ENCODE results near the gene CALCOCO1. TPM values are rescaled to one million over a fixed set of nuclear protein-coding genes. Genes with fewer than 3 reads are reported as not detected.

The CALCOCO1 gene
- total RNA-seq, 1 donor from 2014 or later = 101 TPM

DNA sequence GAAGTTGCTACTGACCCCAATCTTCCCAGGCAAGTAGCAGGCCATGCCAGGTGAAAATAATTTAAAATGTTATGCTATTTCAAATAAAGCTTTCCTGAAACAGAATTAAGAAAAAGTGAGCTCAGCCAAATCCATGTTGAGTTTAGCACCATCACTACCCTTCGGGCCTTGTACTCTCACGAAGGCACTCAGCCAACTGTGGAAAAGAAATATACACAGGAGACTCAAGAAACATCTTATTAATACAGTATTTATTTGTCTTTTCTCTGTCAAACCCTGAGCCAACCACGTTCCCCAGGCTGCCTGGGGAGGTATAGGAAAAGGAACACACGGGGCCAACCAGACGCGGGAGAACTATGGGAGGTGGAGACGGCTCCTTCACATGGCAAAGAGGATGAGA is 62.3 kb downstream of the CALCOCO1 start:
- no peaks in the 10 kb centered on the region for H3K9me3 Mint-ChIP-seq (ENCODE audit: low read depth)
- DNase-seq (ENCODE audit: low spot score, unreplicated experiment) = no peak
- H3K36me3 Mint-ChIP-seq (ENCODE audit: insufficient read depth) = peaks cover 31% of the 10 kb centered on the region
- no peaks in the 10 kb centered on the region for H3K27me3 Mint-ChIP-seq
- no peak overlapping the region for H3K4me3 Mint-ChIP-seq (ENCODE audit: low read depth)
- TF ChIP-seq, protein P1, sequence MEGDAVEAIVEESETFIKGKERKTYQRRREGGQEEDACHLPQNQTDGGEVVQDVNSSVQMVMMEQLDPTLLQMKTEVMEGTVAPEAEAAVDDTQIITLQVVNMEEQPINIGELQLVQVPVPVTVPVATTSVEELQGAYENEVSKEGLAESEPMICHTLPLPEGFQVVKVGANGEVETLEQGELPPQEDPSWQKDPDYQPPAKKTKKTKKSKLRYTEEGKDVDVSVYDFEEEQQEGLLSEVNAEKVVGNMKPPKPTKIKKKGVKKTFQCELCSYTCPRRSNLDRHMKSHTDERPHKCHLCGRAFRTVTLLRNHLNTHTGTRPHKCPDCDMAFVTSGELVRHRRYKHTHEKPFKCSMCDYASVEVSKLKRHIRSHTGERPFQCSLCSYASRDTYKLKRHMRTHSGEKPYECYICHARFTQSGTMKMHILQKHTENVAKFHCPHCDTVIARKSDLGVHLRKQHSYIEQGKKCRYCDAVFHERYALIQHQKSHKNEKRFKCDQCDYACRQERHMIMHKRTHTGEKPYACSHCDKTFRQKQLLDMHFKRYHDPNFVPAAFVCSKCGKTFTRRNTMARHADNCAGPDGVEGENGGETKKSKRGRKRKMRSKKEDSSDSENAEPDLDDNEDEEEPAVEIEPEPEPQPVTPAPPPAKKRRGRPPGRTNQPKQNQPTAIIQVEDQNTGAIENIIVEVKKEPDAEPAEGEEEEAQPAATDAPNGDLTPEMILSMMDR (IDR thresholded peaks at IDR 0.05; ENCODE audit: unreplicated experiment) = no peak
- peaks cover 4% of the 10 kb centered on the region for H3K4me1 Mint-ChIP-seq (ENCODE audit: low read depth)
- peak overlapping the region; percentile 19 for H3K27ac Mint-ChIP-seq

DNA sequence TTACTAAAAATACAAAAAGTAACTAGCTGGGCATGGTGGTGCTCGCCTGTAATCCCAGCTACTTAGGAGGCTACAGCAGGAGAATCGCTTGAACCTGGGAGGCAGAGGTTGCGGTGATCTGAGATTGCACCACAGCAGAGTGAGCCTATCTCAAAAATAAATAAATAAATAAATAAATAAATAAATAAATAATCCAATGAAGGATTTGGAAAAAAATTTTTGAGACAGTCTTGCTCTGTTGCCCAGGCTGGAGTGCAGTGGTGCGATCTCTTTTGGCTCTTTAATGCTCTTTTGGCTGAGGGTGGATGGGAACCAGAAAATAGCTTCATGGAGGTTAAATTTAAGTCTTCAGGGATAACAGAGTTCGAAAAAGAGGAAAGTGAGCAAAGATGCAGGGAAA is 63.1 kb downstream of the CALCOCO1 start:
- TF ChIP-seq, protein P1 (IDR thresholded peaks at IDR 0.05; ENCODE audit: unreplicated experiment) = no peak
- H3K36me3 Mint-ChIP-seq (ENCODE audit: insufficient read depth) = peaks cover 24% of the 10 kb centered on the region

DNA sequence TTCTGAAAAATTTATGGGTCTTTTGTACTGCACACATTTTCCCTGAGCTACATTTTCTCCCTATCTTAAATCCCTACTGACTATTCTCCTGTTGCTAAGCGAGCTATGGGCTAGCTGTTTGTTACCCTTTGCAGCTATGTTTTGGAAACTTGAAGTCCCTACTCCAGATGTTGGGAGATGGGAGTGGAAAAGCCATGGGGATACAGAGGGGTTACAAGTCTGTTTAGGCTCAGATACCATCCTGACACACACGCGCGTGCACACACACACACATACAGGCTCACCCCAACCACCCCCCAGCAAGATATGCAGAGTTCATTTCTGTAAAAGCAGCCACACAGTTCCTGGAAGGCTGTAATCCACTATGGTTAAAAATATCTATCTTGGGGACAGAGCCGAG is 67.2 kb downstream of the CALCOCO1 start:
- Mint-ChIP-seq H3K4me1 (ENCODE audit: low read depth) (peaks cover 36% of the 10 kb centered on the region), H3K36me3 (ENCODE audit: insufficient read depth) (peaks cover 16% of the 10 kb centered on the region), H3K4me3 (ENCODE audit: low read depth) (no peak overlapping the region), H3K9me3 (ENCODE audit: low read depth) (no peaks in the 10 kb centered on the region), H3K27me3 (no peaks in the 10 kb centered on the region), H3K27ac (peak overlapping the region; percentile 99)
- no peak for DNase-seq (ENCODE audit: low spot score, unreplicated experiment)
- TF ChIP-seq, protein P1 (IDR thresholded peaks at IDR 0.05; ENCODE audit: unreplicated experiment) = no peak

More for the DNA sequence above, 63.1 kb downstream of the CALCOCO1 start:
- peaks cover 11% of the 10 kb centered on the region for H3K4me1 Mint-ChIP-seq (ENCODE audit: low read depth)
- no peak for DNase-seq (ENCODE audit: low spot score, unreplicated experiment)
- no peaks in the 10 kb centered on the region for H3K27me3 Mint-ChIP-seq
- H3K9me3 Mint-ChIP-seq (ENCODE audit: low read depth) = no peaks in the 10 kb centered on the region
- H3K4me3 Mint-ChIP-seq (ENCODE audit: low read depth) = no peak overlapping the region
- peak overlapping the region; percentile 34 for H3K27ac Mint-ChIP-seq

DNA sequence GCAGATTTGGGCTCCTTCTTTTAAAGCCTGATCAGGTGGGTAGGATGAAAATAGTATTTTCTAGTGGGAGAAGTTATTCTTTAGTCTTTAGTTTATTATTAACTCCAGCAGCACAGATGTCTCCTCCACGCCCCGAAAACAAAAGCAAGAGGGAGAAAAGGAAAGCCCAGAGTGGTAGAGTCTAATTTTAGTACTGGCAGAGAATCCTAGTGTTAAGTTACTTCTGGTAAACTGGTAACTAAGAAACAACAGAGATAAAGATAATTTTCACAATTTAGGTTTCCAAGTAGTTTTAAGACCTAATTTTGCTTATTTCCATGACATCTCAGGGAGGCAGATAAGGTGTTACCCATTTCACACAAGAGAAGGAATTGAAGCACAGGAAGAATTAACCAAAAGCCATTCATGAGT is 67.7 kb downstream of the CALCOCO1 start:
- Mint-ChIP-seq H3K27me3 (no peaks in the 10 kb centered on the region), H3K4me3 (ENCODE audit: low read depth) (peak overlapping the region; percentile 5), H3K9me3 (ENCODE audit: low read depth) (no peaks in the 10 kb centered on the region), H3K27ac (peak overlapping the region; percentile 99), H3K36me3 (ENCODE audit: insufficient read depth) (peaks cover 14% of the 10 kb centered on the region), H3K4me1 (ENCODE audit: low read depth) (peaks cover 36% of the 10 kb centered on the region)
- TF ChIP-seq, protein P1 (IDR thresholded peaks at IDR 0.05; ENCODE audit: unreplicated experiment) = no peak
- DNase-seq (ENCODE audit: low spot score, unreplicated experiment) = no peak

DNA sequence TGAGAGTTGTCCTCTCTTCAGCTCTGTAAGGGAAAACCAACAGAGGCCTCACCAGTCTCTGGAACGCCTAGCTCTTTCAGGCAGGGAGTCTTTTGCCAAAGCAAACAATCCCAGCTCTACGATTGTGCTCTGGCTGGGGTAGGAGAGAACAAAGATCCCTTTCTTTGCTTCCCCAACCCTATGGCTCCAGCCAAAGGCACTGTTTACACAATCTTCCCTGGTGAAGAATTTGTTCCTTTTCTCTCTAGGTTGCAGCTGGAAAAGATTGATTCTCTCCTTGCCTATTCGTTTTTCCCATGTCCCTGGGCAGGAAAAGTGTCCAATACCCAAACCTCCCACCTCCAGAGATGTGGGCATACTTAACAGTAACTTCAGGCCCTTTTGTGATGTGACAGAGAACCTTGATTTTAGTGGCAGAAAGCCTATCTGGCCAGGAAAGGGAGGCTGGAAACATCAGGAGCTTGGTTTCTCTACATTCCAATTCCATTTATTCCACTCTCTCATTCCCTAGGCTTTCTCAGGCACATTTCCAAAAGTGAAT is 68.2 kb downstream of the CALCOCO1 start:
- Mint-ChIP-seq H3K36me3 (ENCODE audit: insufficient read depth) (peaks cover 10% of the 10 kb centered on the region), H3K27me3 (no peaks in the 10 kb centered on the region), H3K9me3 (ENCODE audit: low read depth) (no peaks in the 10 kb centered on the region), H3K4me1 (ENCODE audit: low read depth) (peaks cover 36% of the 10 kb centered on the region), H3K4me3 (ENCODE audit: low read depth) (peak overlapping the region; percentile 5), H3K27ac (peak overlapping the region; percentile 99)
- peak; percentile 19 for DNase-seq (ENCODE audit: low spot score, unreplicated experiment)
- TF ChIP-seq, protein P1 (IDR thresholded peaks at IDR 0.05; ENCODE audit: unreplicated experiment) = no peak

Other genes with a start within 250 kb of the CALCOCO1 start
- 11.9 and 17.0 TPM in 2 replicates for gene MAP3K12, start 228.0 kb downstream of the CALCOCO1 start, total RNA-seq
- 60.2 and 61.5 TPM in 2 replicates for gene TARBP2, start 226.2 kb downstream of the CALCOCO1 start, total RNA-seq
- not detected in 2 replicates for gene NPFF, start 220.0 kb downstream of the CALCOCO1 start, total RNA-seq
- gene ATF7, start 101.1 kb downstream of the CALCOCO1 start, total RNA-seq = 47.5 and 51.7 TPM in 2 replicates
- 316 and 327 TPM in 2 replicates for gene ATP5MC2, start 51.4 kb downstream of the CALCOCO1 start, total RNA-seq
- gene CISTR, start 24.5 kb upstream of the CALCOCO1 start, total RNA-seq = 0.58 TPM in 1 of 2 replicates, not detected in the other
- gene HOXC13, start 211.4 kb upstream of the CALCOCO1 start, total RNA-seq = not detected in 2 replicates
- gene HOXC12, start 227.5 kb upstream of the CALCOCO1 start, total RNA-seq = not detected in 2 replicates
- not detected in 2 replicates for gene HOXC11, start 245.7 kb upstream of the CALCOCO1 start, total RNA-seq
- gene HOTAIR, start 247.5 kb upstream of the CALCOCO1 start, total RNA-seq = not detected in 2 replicates